GM21619 (cell line): ENCODE results near the gene MKI67.
A peak's percentile ranks its signal among the peaks of the same experiment; 100 is the strongest.
"Not testable (repeated sequence)": the region's sequence is repeated elsewhere in the genome, so short reads cannot be mapped to it uniquely, and the experiment has no call there.

Experiments used
- ATAC-seq: cut with Tn5 transposase; IDR thresholded peaks from one replicate; pipeline ENCODE4 v1.9.1; 2021; ENCODE audit not compliant: unreplicated experiment

Gene MKI67

DNA sequence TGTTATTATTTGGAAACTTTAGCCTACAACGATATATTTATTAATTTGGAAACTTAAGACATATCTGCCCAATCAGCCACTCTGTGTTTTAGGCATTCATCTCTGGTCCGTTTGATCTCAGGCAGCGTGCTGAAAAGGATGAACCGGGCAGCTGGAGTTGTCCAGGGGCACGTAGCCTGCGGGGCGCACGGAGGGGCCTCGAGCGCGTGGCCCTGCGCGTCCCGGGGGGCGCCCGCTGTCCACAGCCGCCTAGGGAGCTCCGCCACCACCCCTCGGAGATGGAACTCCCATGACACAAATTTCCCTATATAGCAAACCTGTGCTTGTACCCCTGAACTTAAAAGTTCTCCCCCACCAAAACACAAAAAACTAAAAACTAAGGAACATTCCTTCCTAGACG, 24.3 kb upstream of the MKI67 start:
- ATAC-seq, result no peak

DNA sequence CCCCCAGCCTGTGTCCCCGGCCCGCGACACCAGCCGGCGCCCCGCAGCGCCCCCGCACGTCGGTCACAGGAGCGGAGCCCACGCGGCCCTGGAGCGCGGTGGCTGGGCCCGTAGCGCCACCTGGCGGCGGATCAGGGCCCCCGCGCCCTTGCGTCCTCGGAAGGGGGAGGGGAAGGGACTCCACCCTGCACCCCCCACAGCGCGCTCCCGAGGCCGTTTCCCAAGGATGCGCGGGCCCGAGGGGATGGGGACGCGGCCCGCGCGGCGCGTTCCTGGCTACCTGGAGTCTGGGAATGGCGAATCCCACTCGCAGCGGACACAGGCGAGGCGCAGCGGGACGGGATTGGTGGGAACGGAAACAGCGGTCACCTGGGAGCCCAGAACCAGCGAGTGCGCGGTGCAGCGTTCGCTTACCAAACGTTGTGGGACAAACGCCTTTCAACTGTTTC, 23.8 kb upstream of the MKI67 start:
- ATAC-seq, result peak; percentile 82

- no peak for ATAC-seq
Observed at GRCh38 chr10:128149267-128150014, 23.2 kb upstream of the MKI67 start.

GRCh38 chr10:128147669-128148068, 21.4 kb upstream of the MKI67 start:
- no peak for ATAC-seq

GRCh38 chr10:128147064-128147463, 20.8 kb upstream of the MKI67 start:
- ATAC-seq, result peak; percentile 63

- ATAC-seq, result no peak
Observed at GRCh38 chr10:128144547-128144946, 18.3 kb upstream of the MKI67 start.

GRCh38 chr10:128143531-128143930, 17.3 kb upstream of the MKI67 start:
- no peak for ATAC-seq

DNA sequence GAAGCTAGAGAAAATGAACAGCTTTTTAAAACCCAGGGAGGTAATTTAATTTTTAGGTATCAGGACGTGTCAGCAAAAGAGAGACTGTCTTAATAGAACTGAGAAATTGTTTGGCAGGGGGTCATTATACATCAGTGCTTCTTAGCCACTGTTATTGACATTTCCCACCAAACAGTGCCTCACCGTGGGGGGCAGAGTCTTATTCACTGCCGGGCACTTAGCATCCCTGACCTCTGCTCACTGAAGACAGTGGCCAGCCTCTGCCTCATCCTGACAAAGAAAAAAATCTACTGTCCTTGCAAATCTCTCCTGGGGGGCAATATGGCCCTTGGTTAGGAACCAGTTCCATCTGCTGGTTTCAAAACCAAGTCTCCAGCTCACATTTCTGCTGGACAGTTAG, 14.2 kb upstream of the MKI67 start:
- no peak for ATAC-seq

DNA sequence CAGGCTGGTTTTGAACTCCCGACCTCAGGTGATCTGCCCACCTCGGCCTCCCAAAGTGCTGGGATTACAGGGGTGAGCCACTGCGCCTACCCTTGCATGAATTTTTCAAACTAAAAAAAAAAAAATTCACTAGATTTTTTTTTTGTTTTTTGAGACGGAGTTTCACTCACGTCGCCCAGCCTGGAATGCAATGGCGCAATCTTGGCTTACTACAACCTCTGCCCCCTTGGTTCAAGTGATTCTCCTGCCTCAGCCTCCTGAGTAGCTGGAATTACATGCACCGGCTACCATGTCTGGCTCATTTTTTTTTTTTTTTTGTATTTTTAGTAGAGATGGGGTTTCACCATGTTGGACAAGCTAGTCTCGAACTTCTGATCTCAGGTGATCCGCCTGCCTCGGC, 12.2 kb upstream of the MKI67 start:
- not testable (repeated sequence) for ATAC-seq

GRCh38 chr10:128137877-128138276, 11.7 kb upstream of the MKI67 start:
- ATAC-seq, result peak; percentile 67

DNA sequence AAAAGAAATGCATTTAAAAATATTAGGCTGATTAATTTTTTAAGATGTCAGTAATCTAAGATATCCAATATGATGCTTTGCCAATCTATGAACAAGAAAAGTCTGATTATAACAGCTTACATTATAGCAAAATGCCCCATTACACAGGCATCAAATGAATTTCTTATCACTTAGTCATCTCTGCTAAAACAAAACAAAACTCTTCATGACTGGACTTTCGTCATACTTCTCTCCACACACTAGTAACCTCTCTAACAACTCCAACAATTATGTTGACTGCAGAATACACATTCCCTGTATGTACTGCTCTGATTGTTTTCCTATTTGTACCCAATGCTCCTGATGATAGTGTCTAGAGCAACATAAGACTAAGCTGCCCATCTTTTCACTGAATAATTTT, 3.8 kb upstream of the MKI67 start:
- no peak for ATAC-seq

- ATAC-seq, result no peak
Observed at GRCh38 chr10:128128582-128128981, 2.4 kb upstream of the MKI67 start.

- ATAC-seq, result no peak
Observed at GRCh38 chr10:128125416-128125943, 743 bp downstream of the MKI67 start.

GRCh38 chr10:128124813-128125403, 1.3 kb downstream of the MKI67 start:
- no peak for ATAC-seq

GRCh38 chr10:128123846-128124245, 2.4 kb downstream of the MKI67 start:
- ATAC-seq, result no peak

DNA sequence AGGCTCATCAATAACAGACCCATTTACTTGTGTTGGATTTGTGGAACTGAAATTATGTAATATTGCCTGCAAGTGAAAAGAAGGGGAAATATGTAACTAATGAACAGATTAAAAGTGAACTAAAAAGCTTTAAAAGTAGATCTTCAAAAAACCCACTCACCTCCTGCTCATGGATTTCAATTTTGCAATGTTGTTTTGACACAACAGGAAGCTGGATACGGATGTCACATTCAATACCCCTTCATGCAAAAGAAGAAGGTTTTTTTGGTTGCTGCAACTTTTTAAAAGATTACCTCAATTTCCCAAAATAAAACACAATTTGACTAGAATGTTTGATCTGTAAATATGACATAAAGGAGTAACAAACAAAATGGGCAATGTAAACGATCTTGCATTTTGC, 3.3 kb downstream of the MKI67 start:
- no peak for ATAC-seq

- no peak for ATAC-seq
Observed at GRCh38 chr10:128121750-128122412, 4.3 kb downstream of the MKI67 start.

DNA sequence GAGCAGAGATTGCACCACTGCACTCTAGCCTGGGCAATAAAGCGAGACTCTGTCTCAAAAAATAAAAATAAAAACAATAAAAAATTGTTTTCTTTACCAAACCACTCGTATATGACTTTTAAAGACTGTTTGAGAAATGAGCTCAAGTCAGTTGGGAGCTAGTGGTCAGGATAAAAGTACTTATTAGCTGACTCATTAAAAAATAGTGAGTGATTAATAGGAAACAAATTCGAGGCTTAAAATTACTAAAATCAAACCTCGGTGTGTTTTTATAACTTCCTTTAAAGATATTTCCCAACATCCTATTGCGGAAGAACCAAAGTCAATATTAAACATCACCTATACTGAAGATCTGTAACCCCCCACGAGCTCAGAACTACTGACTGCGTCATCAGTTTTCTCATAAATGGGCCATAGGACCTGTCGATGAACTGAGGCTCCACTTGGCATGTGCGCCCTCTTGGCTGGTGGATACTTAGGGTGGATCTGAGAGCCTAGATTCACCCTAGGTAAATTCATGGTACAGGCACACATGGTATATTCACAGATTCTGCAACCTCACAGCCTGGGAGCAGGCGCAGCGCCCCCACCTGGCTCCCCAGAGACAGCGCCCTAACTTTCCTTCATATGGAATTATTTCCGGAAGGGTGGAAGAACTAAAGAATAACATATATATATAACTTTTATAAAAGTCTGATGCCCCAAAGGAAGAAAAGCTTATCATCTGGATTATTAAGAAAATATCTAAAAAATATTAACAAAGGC, 9.2 kb downstream of the MKI67 start:
- ATAC-seq, result no peak

DNA sequence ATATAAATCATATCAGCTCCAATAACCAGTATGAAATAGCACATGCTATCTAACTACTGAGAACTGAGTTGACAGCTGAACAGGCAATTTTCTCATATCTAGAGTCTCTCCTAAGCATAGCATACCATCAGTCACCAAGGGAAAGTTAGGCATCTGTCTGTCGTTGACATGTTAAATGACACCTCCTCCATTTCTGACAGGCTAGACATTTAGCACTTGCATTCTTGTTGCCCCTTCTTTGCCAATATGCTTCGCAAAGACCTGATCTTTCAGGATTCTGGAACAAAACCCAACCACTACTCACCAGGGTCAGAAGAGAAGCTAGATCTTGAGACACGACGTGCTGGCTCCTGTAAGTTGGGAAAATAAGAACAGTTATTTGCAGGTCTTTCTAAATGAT, 10.0 kb downstream of the MKI67 start:
- no peak for ATAC-seq

DNA sequence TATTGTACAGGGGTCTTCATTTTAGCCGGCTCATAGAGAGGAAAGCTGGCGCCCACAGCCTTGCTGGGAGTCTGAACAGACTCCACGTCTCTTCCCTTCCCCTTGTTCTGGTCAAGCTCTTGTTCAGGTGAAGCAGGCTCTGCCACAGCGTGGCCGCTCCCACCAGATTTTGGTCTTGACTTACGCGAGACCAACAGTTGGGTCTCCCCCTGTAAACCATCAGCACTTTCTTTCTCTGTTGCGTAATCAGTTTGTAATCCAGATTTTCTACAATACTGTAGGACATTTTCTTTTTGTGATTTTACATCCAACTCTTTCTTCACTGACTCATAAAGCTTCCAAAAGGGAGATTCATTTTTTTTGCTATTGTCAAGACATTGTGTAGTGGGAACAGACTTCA, 10.9 kb downstream of the MKI67 start:
- ATAC-seq, result no peak

DNA sequence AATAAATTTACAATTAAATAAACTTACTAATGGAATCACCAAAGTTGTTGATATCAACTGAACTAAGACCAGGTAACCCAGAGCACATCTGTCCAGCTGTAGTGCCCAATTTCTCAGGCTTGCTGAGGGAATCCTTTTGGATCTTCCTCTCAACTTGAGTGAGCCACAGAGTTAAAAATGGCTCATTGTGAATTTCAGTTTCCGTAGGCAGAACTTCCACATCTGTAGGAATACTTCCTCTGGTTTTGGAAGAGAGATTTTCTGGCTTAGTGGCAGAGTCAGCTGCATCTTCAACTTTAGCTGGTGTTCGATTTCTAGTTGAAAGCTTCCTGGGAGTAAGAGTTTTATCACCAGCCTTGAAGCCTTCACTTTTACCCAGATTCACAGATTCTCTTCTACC, 11.3 kb downstream of the MKI67 start:
- no peak for ATAC-seq
